Smooth muscle cell (in vitro differentiated cells): ENCODE results near the gene DEPDC5. TPM values are rescaled to one million over a fixed set of nuclear protein-coding genes. Genes with fewer than 3 reads are reported as not detected.
"Not testable (repeated sequence)": the region's sequence is repeated elsewhere in the genome, so short reads cannot be mapped to it uniquely, and the experiment has no call there.

ENCODE experiments used
- DNase-seq: peaks from one replicate; lab custom pipeline; 2025; ENCODE audit not compliant: unreplicated experiment; lab: John Stamatoyannopoulos, UW
- H2AFZ ChIP-seq: fragments of 200-600 bp; sonication (generic); 2 replicates; pipeline ENCODE4 v1.6.0; 2016; ENCODE audit warnings: antibody characterized with exemption, low read depth, mild to moderate bottlenecking
- H3F3A ChIP-seq: fragments of 200-600 bp; sonication (generic); 2 replicates; pipeline ENCODE4 v1.6.0; 2017; ENCODE audit warnings: antibody characterized with exemption, low read depth
- H3K27ac ChIP-seq: fragments of 200-600 bp; sonication (generic); 2 replicates; pipeline ENCODE4 v1.5.1; 2016; ENCODE audit warnings: low read depth, mild to moderate bottlenecking
- H3K27me3 ChIP-seq: fragments of 200-600 bp; sonication (generic); 2 replicates; pipeline ENCODE4 v1.6.1; 2016; ENCODE audit warnings: low read depth, mild to moderate bottlenecking
- H3K36me3 ChIP-seq: fragments of 200-600 bp; sonication (generic); 2 replicates; pipeline ENCODE4 v1.5.1; 2016; ENCODE audit warnings: low read depth
- H3K4me1 ChIP-seq: fragments of 200-600 bp; sonication (generic); 2 replicates; pipeline ENCODE4 v1.5.1; 2016; ENCODE audit warnings: low read depth
- H3K4me2 ChIP-seq: fragments of 200-600 bp; sonication (generic); 2 replicates; pipeline ENCODE4 v1.6.0; 2016; ENCODE audit warnings: mild to moderate bottlenecking
- H3K4me3 ChIP-seq: fragments of 200-600 bp; sonication (generic); 2 replicates; pipeline ENCODE4 v1.5.1; 2016; ENCODE audit warnings: mild to moderate bottlenecking
- H3K79me2 ChIP-seq: fragments of 200-600 bp; sonication (generic); 2 replicates; pipeline ENCODE4 v1.6.0; 2016; ENCODE audit warnings: low read depth, mild to moderate bottlenecking
- H3K9ac ChIP-seq: fragments of 200-600 bp; sonication (generic); 2 replicates; pipeline ENCODE4 v1.6.0; 2016; ENCODE audit warnings: low read depth
- H3K9me3 ChIP-seq: fragments of 200-600 bp; sonication (generic); replicated peaks from 2 replicates; pipeline ENCODE4 v1.5.1; 2016; ENCODE audit warnings: low read depth
- H4K20me1 ChIP-seq: fragments of 200-600 bp; sonication (generic); 2 replicates; pipeline ENCODE4 v1.6.0; 2016; ENCODE audit warnings: low read depth
- CTCF ChIP-seq: fragments of 200-600 bp; sonication (generic); IDR thresholded peaks from 2 replicates; pipeline ENCODE4 v1.5.1; 2017; ENCODE audit warnings: borderline replicate concordance, mild to moderate bottlenecking, antibody characterized with exemption; ENCODE audit not compliant: insufficient read depth, poor library complexity, severe bottlenecking
- WGBS: methylation state at CpG from one replicate; pipeline ENCODE4 v1.1.7; 2016; ENCODE audit warnings: low lambda C conversion rate; 5-methylcytosine and 5-hydroxymethylcytosine counted together
- polyA plus RNA-seq: library from polyadenylated mRNA; unstranded; fragments of >200 nt; fragmentation: Nextera tagmentation; extraction: Ambion mirVana; gene quantifications from 2 replicates; pipeline ENCODE4 v1.2.1, GENCODE V29; 2016
- total RNA-seq: library from RNA; depleted of rRNA; stranded (reverse); fragments of >200 nt; gene quantifications from 2 replicates; pipeline ENCODE4 v1.2.3, GENCODE V29; 2014

DEPDC5 gene
- total and polyA plus RNA-seq, 2 experiments from 2014 or later: 8.5 to 11.6 TPM

- no peak overlapping the region for H3K4me2 ChIP-seq
- H3K79me2 ChIP-seq: no peaks in the 10 kb centered on the region
- no peak overlapping the region for H3K4me3 ChIP-seq
- H2AFZ ChIP-seq: no peak overlapping the region
- no peak for DNase-seq
- no peaks in the 10 kb centered on the region for H3F3A ChIP-seq
- 84% methylated on average over 4 of the region's 4 CpGs for WGBS
- no peak for TF ChIP-seq CTCF
- no peaks in the 10 kb centered on the region for H3K9me3 ChIP-seq
- H3K36me3 ChIP-seq: peaks cover 9% of the 10 kb centered on the region
- no peaks in the 10 kb centered on the region for H3K4me1 ChIP-seq
- H3K9ac ChIP-seq: no peak overlapping the region
- H4K20me1 ChIP-seq: no peaks in the 10 kb centered on the region
- H3K27ac ChIP-seq: no peak overlapping the region
- H3K27me3 ChIP-seq: no peaks in the 10 kb centered on the region
These were observed 22.4 kb downstream of the DEPDC5 start for GRCh38 chr22:31776231-31776630.

GRCh38 chr22:31789803-31790202 is 36.0 kb downstream of the DEPDC5 start:
- Histone ChIP-seq H3K36me3 (peaks cover 7% of the 10 kb centered on the region), H3K9me3 (no peaks in the 10 kb centered on the region), H3K4me2 (no peak overlapping the region), H3K27ac (no peak overlapping the region), H3K9ac (no peak overlapping the region), H3K4me1 (no peaks in the 10 kb centered on the region), H3K4me3 (no peak overlapping the region), H2AFZ (no peak overlapping the region), H3K27me3 (no peaks in the 10 kb centered on the region), H3K79me2 (no peaks in the 10 kb centered on the region), H4K20me1 (no peaks in the 10 kb centered on the region), H3F3A (no peaks in the 10 kb centered on the region)
- no peak for DNase-seq
- WGBS: 83% methylated on average over 3 of the region's 3 CpGs
- no peak for TF ChIP-seq CTCF

- Histone ChIP-seq H3K9ac (no peak overlapping the region), H3K4me3 (no peak overlapping the region), H3K27ac (no peak overlapping the region), H3K36me3 (peaks cover 6% of the 10 kb centered on the region), H3F3A (no peaks in the 10 kb centered on the region), H4K20me1 (no peaks in the 10 kb centered on the region), H3K27me3 (no peaks in the 10 kb centered on the region), H3K79me2 (no peaks in the 10 kb centered on the region), H2AFZ (no peak overlapping the region), H3K9me3 (no peaks in the 10 kb centered on the region), H3K4me1 (no peaks in the 10 kb centered on the region), H3K4me2 (no peak overlapping the region)
- 100% methylated on average over 2 of the region's 2 CpGs for WGBS
- no peak for DNase-seq
- TF ChIP-seq CTCF: no peak
These were observed 36.4 kb downstream of the DEPDC5 start for GRCh38 chr22:31790240-31790639.

- peak overlapping the region; percentile 57 for H3K27ac ChIP-seq
These were observed 45.5 kb downstream of the DEPDC5 start for GRCh38 chr22:31799358-31799757.

More at GRCh38 chr22:31799358-31799757, 45.5 kb downstream of the DEPDC5 start:
- not testable (repeated sequence) for H3K4me2 ChIP-seq, H3F3A ChIP-seq, H2AFZ ChIP-seq, H3K9me3 ChIP-seq, H3K4me3 ChIP-seq, H4K20me1 ChIP-seq, DNase-seq, H3K27me3 ChIP-seq, H3K4me1 ChIP-seq, H3K9ac ChIP-seq, H3K79me2 ChIP-seq
- peaks cover 11% of the 10 kb centered on the region for H3K36me3 ChIP-seq
- 83% methylated on average over 8 of the region's 8 CpGs for WGBS
